AG10803 (cell line): ENCODE results near the gene BICRA.

Experiments used
- DNase-seq: peaks from one replicate; pipeline ENCODE4 v3.0.0; 2010; ENCODE audit warnings: low read depth
- H3K4me3 ChIP-seq: 2 replicates; pipeline ENCODE4 v1.5.1; 2011; ENCODE audit warnings: mild to moderate bottlenecking, low read length, control low read depth
- TF ChIP-seq, protein P1 (sequence below): conservative IDR thresholded peaks from 2 replicates; pipeline ENCODE4 v1.5.1; 2011; ENCODE audit warnings: mild to moderate bottlenecking, low read length, control low read depth, inconsistent platforms

Gene BICRA

GRCh38 chr19:47652285-47652684, 43.4 kb downstream of the BICRA start:
- H3K4me3 ChIP-seq = no peak overlapping the region
- DNase-seq = no peak
- TF ChIP-seq, protein P1, sequence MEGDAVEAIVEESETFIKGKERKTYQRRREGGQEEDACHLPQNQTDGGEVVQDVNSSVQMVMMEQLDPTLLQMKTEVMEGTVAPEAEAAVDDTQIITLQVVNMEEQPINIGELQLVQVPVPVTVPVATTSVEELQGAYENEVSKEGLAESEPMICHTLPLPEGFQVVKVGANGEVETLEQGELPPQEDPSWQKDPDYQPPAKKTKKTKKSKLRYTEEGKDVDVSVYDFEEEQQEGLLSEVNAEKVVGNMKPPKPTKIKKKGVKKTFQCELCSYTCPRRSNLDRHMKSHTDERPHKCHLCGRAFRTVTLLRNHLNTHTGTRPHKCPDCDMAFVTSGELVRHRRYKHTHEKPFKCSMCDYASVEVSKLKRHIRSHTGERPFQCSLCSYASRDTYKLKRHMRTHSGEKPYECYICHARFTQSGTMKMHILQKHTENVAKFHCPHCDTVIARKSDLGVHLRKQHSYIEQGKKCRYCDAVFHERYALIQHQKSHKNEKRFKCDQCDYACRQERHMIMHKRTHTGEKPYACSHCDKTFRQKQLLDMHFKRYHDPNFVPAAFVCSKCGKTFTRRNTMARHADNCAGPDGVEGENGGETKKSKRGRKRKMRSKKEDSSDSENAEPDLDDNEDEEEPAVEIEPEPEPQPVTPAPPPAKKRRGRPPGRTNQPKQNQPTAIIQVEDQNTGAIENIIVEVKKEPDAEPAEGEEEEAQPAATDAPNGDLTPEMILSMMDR = no peak

DNA sequence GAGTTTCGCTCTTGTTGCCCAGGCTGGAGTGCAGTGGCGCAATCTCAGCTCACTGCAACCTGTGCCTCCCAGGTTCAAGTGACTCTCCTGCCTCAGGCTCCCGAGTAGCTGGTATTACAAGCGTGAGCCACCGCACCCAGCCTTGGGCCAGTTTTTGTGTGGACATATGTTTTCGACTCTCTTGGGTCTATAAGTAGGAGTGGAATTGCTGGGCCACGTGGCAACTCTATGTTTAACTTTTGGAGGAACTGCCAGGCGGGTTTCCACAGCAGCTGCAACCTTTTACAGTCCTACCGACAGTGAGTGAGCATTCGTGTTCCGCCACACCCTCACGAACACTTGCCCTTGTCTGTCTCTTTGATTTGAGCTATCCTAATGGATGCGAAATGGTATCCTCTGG, 44.9 kb downstream of the BICRA start:
- H3K4me3 ChIP-seq = no peak overlapping the region
- TF ChIP-seq, protein P1 = no peak
- DNase-seq = no peak

- no peak for DNase-seq
- no peak overlapping the region for H3K4me3 ChIP-seq
- TF ChIP-seq, protein P1 = no peak
These were observed 48.8 kb downstream of the BICRA start for GRCh38 chr19:47657719-47658118.

DNA sequence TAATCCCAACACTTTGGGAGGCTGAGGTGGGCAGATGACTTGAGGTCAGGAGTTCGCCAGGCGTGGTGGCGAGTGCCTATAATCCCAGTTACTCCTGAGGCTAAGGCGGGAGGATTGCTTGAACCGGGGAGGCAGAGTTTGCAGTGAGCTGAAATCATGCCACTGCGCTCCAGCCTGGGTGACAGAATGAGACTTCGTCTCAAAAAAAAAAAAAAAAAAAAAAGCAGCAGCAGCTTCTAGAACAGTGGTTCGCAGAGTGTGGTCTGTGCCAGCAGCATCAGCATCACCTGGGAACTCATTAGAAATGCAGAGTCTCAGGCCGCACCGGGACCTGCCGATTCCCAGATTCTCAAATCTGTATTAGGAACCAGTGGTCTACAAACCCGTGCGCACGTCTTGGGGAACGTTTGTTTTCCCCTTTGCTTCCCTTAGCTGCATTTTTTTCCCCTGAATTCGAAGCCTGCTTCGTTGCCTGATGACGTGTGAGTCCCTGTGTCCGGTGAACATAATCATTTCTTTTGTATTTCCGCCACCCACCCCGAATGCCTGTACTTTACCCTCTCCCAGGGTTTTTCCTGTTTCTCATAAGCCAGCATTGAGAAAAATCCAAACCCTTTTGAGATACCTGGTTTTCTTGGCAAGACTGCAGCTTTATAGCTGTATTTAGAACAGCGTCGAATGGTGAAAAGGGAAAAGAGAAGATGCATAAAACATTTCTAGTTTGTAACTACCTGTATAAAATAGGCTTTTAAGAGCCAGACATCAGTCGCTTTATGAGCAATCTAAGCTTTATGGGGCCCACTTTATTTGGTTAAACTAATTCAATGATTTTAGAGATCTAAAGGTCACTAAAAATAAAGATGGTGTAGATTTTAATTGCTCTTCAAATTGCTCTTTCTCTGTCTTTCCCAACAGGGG, 49.8 kb downstream of the BICRA start:
- TF ChIP-seq, protein P1 = no peak
- no peak for DNase-seq

DNA sequence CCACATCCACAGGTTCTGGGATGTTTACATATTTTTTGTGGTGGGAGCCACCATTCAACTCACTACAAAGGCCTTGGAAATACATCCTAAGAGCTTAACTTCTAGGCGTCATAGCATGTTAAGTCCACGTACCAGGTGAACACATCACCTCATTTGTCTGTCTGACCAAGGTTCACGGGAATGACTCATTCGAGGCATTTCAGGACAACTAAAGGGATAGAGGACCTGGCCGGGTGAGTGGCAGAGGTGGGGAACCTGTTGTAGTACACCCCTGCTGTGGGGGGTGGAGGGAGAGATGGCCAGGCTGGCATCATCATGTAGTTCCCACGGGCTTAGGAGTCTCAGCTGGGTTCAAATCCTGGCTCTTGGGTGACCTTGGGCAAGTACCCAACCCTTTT, 51.5 kb downstream of the BICRA start:
- no peak for DNase-seq
- H3K4me3 ChIP-seq = no peak overlapping the region
- TF ChIP-seq, protein P1 = no peak

More for the DNA sequence above, 49.8 kb downstream of the BICRA start:
- no peak overlapping the region for H3K4me3 ChIP-seq

DNA sequence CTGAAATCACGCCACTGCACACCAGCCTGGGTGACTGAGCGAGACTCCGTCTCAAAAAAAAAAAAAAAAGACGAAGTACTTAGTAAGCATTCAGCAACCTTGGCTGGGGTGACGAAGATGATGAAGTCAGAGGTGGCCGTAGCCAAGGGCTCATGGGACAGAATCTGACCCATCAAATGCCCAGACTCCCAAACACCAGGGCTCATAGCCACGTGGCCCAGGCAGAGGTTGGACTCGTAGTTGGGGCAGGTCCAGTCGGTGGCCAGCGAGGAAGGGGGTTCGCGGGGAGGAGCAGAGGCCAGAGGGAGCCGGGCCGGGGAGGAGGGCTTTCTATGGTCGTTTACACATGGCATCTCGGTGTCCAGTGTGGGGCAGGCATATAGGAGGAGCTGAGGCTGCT, 52.2 kb downstream of the BICRA start:
- DNase-seq = peak; percentile 15
- H3K4me3 ChIP-seq = no peak overlapping the region
- TF ChIP-seq, protein P1 = no peak

DNA sequence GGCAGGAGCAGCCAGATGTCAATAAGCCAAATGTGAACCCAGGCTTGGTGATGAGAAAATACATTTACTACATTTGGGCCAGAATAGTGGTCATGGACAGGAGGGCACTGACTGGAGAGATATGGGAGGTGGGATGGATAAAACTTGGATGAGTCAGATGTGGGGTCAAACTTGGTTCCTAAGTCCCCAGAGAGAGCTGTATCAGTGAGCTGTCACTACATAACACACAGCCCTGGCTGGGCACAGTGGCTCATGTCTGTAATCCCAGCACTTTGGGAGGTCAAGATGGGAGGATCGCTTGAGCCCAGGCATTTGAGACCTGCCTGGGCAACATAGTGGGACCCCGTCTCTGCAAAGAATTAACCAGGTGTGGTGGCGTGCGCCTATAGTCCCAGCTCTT, 52.7 kb downstream of the BICRA start:
- TF ChIP-seq, protein P1 = no peak
- peak; percentile 13 for DNase-seq

More for the DNA sequence above, 52.7 kb downstream of the BICRA start:
- H3K4me3 ChIP-seq = no peak overlapping the region
